ENCODE data around the gene DAZL. TPM values are rescaled to one million over a fixed set of nuclear protein-coding genes. Genes with fewer than 3 reads are reported as not detected.

Gene DAZL
- polyA plus RNA-seq, 12 donors, result 0.08 TPM; not detected in 11

- no peak for DNase-seq
These were observed 8.7 kb downstream of the DAZL start for GRCh38 chr3:16596352-16597032.

- no peak for DNase-seq
These were observed 9.4 kb downstream of the DAZL start for GRCh38 chr3:16595778-16596177.

GRCh38 chr3:16589867-16590624 is 15.2 kb downstream of the DAZL start:
- DNase-seq, result no peak

- no peak for DNase-seq
These were observed 16.1 kb downstream of the DAZL start for GRCh38 chr3:16589120-16589519.

GRCh38 chr3:16587681-16588060 is 17.6 kb downstream of the DAZL start:
- no peak for DNase-seq

GRCh38 chr3:16587047-16587680 is 18.1 kb downstream of the DAZL start:
- DNase-seq, result no peak

GRCh38 chr3:16584880-16585279 is 20.3 kb downstream of the DAZL start:
- DNase-seq, result no peak

- DNase-seq, result no peak
These were observed 21.7 kb downstream of the DAZL start for GRCh38 chr3:16583551-16583950.

GRCh38 chr3:16570113-16570512 is 35.1 kb downstream of the DAZL start:
- no peak for DNase-seq

GRCh38 chr3:16568532-16568931 is 36.7 kb downstream of the DAZL start:
- DNase-seq, result no peak

- DNase-seq, result no peak
These were observed 37.1 kb downstream of the DAZL start for GRCh38 chr3:16568115-16568514.

- DNase-seq, result no peak
These were observed 45.4 kb downstream of the DAZL start for GRCh38 chr3:16559653-16560365.

GRCh38 chr3:16554126-16554525 is 51.1 kb downstream of the DAZL start:
- DNase-seq, result no peak

GRCh38 chr3:16552757-16553156 is 52.5 kb downstream of the DAZL start:
- DNase-seq, result no peak

GRCh38 chr3:16551342-16551976 is 53.8 kb downstream of the DAZL start:
- no peak for DNase-seq

GRCh38 chr3:16550676-16551341 is 54.4 kb downstream of the DAZL start:
- DNase-seq, result peak; percentile 89

- DNase-seq, result no peak
These were observed 54.9 kb downstream of the DAZL start for GRCh38 chr3:16550305-16550675.

- no peak for DNase-seq
These were observed 56.5 kb downstream of the DAZL start for GRCh38 chr3:16548721-16549120.

- no peak for DNase-seq
These were observed 57.5 kb downstream of the DAZL start for GRCh38 chr3:16547561-16548357.

- DNase-seq, result no peak
These were observed 58.8 kb downstream of the DAZL start for GRCh38 chr3:16546186-16547010.

Data from muscle of arm (tissue), 12 donors.